Body of pancreas (tissue), 4 donors: ENCODE results near the gene ACOT7.

ENCODE experiments used
- CTCF ChIP-seq, 7 experiments: fragments of 450-650 bp in 4 of 7; fragments of 200-600 bp in 3 of 7; sonication (generic) in 3 of 7; IDR thresholded peaks; one replicate each; pipeline ENCODE4 v1.5.1; 2016 to 2019; ENCODE audit warnings: antibody characterized with exemption in 7 of 7
- POLR2A ChIP-seq, 3 donors: fragments of 450-650 bp; IDR thresholded peaks; one replicate each; pipeline ENCODE4 v1.6.1; 2016; ENCODE audit warnings: antibody characterized with exemption in 3 of 3, mild to moderate bottlenecking in 2 of 3

GRCh38 chr1:6328091-6328490 is 65.5 kb downstream of the ACOT7 start:
- TF ChIP-seq POLR2A (IDR thresholded peaks at IDR 0.05): no peak
- no peak for TF ChIP-seq CTCF (IDR thresholded peaks at IDR 0.05)
